GM21423 (cell line): ENCODE results near the gene FAM72C.
"Not testable (repeated sequence)": the region's sequence is repeated elsewhere in the genome, so short reads cannot be mapped to it uniquely, and the experiment has no call there.

ENCODE experiments used
- ATAC-seq: cut with Tn5 transposase; IDR thresholded peaks from one replicate; pipeline ENCODE4 v1.9.1; 2021; ENCODE audit warnings: mild to moderate bottlenecking, moderate library complexity; ENCODE audit not compliant: unreplicated experiment

Gene FAM72C

DNA sequence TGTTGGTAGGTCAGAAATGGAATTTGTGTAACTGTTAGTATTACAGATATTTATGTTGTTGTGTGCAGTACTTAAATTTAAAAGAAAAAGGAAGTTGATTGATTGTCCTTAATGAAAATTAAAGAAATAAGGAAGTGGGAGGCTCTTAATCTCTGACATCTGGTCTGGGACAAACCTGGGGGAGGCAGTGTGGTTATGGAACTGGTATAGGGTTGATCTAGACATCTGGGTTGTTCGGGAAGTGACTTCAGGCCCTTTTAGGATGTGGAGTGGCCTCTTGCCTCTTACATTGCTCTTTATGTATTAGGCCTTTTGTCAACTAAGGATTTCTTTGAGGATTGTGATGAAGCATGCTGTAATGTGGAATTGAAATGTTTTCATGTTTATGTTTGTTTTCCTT, 16.1 kb upstream of the FAM72C start:
- not testable (repeated sequence) for ATAC-seq

DNA sequence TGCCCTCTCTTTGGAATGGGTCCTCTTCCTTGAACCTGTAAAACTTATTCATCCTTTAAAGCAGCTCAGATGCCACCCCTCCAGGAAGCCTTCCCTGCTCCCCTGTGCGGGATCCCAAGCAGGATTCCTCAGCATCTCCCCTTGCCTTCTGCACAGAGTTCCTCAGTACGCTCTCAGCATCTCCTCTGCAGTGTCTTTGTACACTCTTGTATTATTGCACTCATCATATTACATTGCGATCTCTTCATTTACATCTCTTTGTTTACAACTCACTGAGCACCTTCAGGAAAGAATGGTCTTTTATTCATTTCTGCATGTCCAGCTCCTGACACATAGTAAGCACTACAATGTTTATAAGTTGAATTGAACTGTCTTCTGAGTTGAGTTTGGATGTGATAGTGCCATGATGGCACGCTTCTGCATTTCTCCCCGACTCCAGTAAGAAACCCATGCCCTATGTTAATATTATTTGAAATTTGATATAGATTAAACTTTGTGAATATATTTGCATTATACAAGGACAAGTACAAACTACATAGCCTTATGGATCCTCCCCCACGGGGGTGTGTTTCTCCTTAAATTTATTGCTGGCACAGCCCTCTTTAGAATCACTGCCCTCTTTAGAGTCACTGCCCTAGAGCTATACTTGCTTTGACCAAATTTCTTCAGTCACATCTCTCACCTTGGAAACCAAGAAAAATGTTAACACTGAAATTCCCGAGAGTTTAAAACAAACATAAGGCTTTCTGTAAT, 13.1 kb upstream of the FAM72C start:
- not testable (repeated sequence) for ATAC-seq

- not testable (repeated sequence) for ATAC-seq
Measured at GRCh38 chr1:143974416-143974815, 2.6 kb upstream of the FAM72C start.

DNA sequence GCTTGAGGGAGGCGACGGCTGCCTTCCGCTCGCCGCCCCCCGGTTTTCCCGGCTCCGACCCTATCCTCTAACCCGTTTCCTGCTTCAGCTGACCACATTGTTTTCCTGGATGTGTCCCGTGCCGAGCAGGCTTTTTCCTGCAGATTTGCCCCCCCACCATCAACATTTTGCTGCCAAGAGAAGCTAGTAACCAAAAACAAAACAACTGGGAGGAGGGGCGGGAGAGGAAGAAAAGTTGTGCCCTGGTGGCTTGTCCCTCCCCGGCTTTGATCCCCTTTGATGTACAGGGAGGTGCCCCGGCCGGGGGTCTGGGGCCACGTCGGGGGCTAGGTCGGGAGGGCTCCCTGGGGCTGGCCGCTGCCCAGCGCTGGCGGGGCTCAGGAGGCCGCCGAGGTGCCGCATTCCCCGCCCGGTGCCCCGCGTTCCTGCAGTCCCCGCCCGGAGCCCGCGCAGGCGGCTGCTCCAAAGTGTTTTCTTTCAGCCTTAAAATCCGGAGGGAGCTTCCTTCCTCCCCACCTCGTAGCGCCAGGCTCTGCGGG, 2.2 kb upstream of the FAM72C start:
- not testable (repeated sequence) for ATAC-seq

GRCh38 chr1:143972753-143973326, 1.1 kb upstream of the FAM72C start:
- ATAC-seq: peak; percentile 4

GRCh38 chr1:143965860-143966259, 5.9 kb downstream of the FAM72C start:
- not testable (repeated sequence) for ATAC-seq

DNA sequence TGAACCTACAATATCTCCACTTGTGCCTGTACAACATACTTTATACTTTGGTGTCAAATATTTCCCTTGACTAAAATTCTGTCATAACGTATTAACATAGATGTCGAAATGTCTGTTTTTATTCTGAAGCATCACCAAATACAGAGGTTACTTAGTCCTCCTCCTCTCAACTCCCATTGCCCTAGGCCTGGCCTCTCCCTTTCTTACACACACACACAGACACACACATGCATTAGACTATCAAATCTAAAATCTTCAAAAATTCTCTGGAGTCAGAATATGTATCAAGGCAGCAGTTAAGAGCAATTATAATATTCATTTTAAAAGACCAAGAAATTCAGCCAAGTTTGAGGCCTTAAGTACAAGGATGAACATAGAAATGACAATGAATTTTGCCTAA, 7.5 kb downstream of the FAM72C start:
- ATAC-seq: not testable (repeated sequence)

GRCh38 chr1:143955930-143956329, 15.9 kb downstream of the FAM72C start:
- not testable (repeated sequence) for ATAC-seq

- not testable (repeated sequence) for ATAC-seq
Measured at GRCh38 chr1:143952913-143953312, 18.9 kb downstream of the FAM72C start.

DNA sequence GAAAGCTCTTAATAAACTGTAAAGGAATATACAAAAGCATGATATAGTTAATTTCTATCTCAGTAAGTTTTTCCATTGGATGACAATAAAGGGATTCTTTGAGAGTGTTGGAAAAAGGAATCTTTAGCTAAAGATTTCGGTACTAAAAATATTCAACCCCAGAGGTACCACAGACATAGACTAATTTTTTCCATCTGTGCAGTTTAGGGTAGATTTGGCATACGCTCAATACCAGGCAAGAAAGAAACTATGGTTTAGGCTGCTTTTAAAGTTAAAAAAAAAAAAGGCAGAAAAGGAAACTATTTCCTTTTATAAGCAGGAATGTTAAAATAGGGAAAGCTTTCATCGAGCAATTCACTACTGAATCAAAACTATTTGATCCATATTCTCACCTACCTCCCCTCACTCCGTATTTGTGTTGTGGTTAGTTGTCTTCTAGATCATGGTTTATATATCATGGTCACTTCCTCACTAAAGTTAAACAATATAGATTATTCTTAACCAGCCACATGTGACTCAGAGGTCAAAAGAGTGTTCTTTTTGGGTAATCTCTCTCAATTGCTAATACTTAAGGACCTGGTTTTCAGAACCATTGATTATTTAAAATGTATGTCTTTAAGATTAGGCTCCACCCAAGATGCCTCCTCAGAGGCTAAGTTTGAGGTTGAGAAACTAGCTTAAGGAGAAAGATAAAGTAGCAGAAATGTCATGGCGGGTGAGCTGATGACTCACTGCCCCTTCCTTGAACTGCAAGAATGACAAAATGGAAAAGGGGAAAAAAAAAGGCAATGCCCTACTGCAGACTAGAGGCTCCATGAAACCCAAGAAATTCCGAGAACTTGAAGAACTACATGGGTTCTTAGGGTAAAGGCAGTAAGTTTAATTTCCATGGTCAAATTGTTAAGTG, 20.0 kb downstream of the FAM72C start:
- not testable (repeated sequence) for ATAC-seq

DNA sequence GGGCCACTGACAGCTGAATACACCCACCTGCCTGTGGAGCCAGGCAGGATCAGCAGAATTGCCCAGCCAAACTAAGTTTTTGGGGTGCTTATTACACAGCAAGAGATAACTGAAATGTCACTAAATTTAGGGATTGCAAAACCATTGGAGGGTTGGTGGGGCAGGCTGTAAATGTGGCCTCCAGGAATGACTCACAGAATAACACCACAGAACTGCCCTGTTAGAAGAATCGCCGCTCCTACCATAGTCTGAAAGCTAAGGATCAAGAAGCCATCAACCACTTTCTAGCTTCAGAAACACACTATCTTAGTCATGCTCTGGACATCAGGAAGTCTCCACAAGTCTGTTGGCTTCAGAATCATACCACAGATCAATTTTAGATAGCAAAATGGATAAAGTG, 24.0 kb downstream of the FAM72C start:
- ATAC-seq: not testable (repeated sequence)

GRCh38 chr1:143945253-143945652, 26.5 kb downstream of the FAM72C start:
- ATAC-seq: not testable (repeated sequence)

- not testable (repeated sequence) for ATAC-seq
Measured at GRCh38 chr1:143944576-143945240, 27.1 kb downstream of the FAM72C start.

GRCh38 chr1:143943319-143943978, 28.3 kb downstream of the FAM72C start:
- ATAC-seq: not testable (repeated sequence)

- not testable (repeated sequence) for ATAC-seq
Measured at GRCh38 chr1:143942238-143942860, 29.4 kb downstream of the FAM72C start.

- not testable (repeated sequence) for ATAC-seq
Measured at GRCh38 chr1:143939666-143940065, 32.1 kb downstream of the FAM72C start.

DNA sequence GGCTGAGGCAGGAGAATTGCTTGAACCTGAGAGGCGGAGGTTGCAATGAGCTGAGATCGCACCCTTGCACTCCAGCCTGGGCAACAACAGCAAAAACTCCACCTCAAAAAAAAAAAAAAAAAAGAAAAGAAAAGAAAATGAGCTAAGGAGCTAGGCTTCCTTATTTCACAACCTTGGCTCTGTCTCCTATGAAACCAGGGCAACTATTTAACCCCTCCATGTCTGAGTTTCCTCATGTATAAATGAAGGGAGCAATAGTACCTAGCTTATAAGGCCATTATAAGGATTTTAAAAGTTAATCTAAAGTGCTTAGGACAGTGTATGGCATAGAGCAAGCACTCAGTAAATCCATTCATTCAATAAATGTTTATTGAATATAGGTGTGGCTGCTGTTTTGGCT, 32.9 kb downstream of the FAM72C start:
- ATAC-seq: not testable (repeated sequence)

- not testable (repeated sequence) for ATAC-seq
Measured at GRCh38 chr1:143936457-143937115, 35.2 kb downstream of the FAM72C start.

DNA sequence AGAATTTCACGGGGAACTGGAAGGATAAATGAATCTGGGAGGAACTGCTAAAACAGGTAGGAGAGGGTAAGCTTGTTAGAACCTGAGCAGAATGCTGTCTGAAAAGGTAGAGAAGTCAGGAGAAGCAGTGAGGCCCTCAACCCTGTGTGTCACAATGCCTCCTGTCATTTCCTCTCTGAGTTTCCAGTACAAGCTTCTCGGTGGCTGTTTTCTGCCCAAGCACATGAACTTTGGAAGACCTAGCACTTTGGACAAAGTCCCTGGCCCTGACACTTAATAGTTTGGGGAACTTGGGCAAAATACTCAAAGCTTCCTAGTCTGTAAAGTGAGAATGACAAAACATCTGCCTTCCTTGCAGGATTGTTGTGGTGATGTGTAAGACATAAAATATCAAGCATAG, 52.7 kb downstream of the FAM72C start:
- ATAC-seq: not testable (repeated sequence)
